PC-3 (cell line): ENCODE results near the gene HOXA2. TPM values are rescaled to one million over a fixed set of nuclear protein-coding genes. Genes with fewer than 3 reads are reported as not detected.
A peak's percentile ranks its signal among the peaks of the same experiment; 100 is the strongest.

ENCODE experiments used
- ATAC-seq: fragments of 200-7000 bp; cut with Tn5 transposase; 2 replicates; pipeline ENCODE4 v1.9.1; 2020; ENCODE audit warnings: mild to moderate bottlenecking, moderate library complexity
- BruUV-seq: library from RNA; stranded (reverse); fragments of 400-500 nt; replicated peaks from 2 replicates; lab custom pipeline; 2021; lab: Mats Ljungman, UMichigan
- CTCF ChIA-PET: fragments of 300-600 bp; sonication (Branson Sonifier 250); formaldehyde crosslinking; loops from one replicate; lab custom pipeline; 2022; ENCODE audit warnings: antibody characterized with exemption; lab: Charles Lee
- POLR2A ChIA-PET: fragments of 300-600 bp; sonication (Branson Sonifier 250); formaldehyde crosslinking; loops from one replicate; lab custom pipeline; 2022; ENCODE audit warnings: antibody characterized with exemption; ENCODE audit not compliant: unreplicated experiment; lab: Charles Lee
- DNase-seq: peaks from one replicate; pipeline ENCODE4 v3.0.0-alpha.2; 2015
- H2AFZ ChIP-seq: fragments of 300-600 bp; sonication (generic); 2 replicates; pipeline ENCODE4 v1.6.0; 2016; ENCODE audit warnings: antibody characterized with exemption, low read length
- H3F3A ChIP-seq: fragments of 300-600 bp; sonication (generic); one replicate; pipeline ENCODE4 v1.6.0; 2017; ENCODE audit warnings: antibody characterized with exemption, low read length, control low read depth, mild to moderate bottlenecking; ENCODE audit not compliant: unreplicated experiment
- H3K27ac ChIP-seq: fragments of 300-600 bp; sonication (generic); 2 replicates; pipeline ENCODE4 v1.5.1; 2016; ENCODE audit warnings: mild to moderate bottlenecking, low read length
- H3K27me3 ChIP-seq: fragments of 300-600 bp; sonication (generic); 2 replicates; pipeline ENCODE4 v1.6.1; 2016; ENCODE audit warnings: low read length, mixed read lengths
- H3K36me3 ChIP-seq: fragments of 300-600 bp; sonication (generic); 2 replicates; pipeline ENCODE4 v1.6.1; 2016; ENCODE audit warnings: low read depth, mixed run types, low read length, mixed read lengths
- H3K4me1 ChIP-seq: fragments of 300-600 bp; sonication (generic); 2 replicates; pipeline ENCODE4 v1.5.1; 2016; ENCODE audit warnings: low read length; ENCODE audit not compliant: insufficient read depth
- H3K4me2 ChIP-seq: fragments of 300-600 bp; sonication (generic); 2 replicates; pipeline ENCODE4 v1.6.0; 2016; ENCODE audit warnings: low read length
- H3K4me3 ChIP-seq: fragments of 300-600 bp; sonication (generic); 2 replicates; pipeline ENCODE4 v1.5.1; 2016; ENCODE audit warnings: mild to moderate bottlenecking, low read length, mixed read lengths
- H3K79me2 ChIP-seq: fragments of 300-600 bp; sonication (generic); 2 replicates; pipeline ENCODE4 v1.6.1; 2017; ENCODE audit warnings: low read length, mixed read lengths
- H3K9ac ChIP-seq: fragments of 300-600 bp; sonication (generic); 2 replicates; pipeline ENCODE4 v1.6.0; 2016; ENCODE audit warnings: mild to moderate bottlenecking, low read length
- H3K9me2 ChIP-seq: fragments of 300-600 bp; sonication (generic); replicated peaks from 2 replicates; pipeline ENCODE4 v1.6.1; 2016; ENCODE audit warnings: mixed run types, low read length, mixed read lengths
- H3K9me3 ChIP-seq: fragments of 300-600 bp; sonication (generic); 2 replicates; pipeline ENCODE4 v1.6.1; 2016; ENCODE audit warnings: low read length, mixed read lengths
- H4K20me1 ChIP-seq: fragments of 300-600 bp; sonication (generic); 2 replicates; pipeline ENCODE4 v1.6.1; 2016; ENCODE audit warnings: low read length, mixed read lengths
- EZH2 ChIP-seq: fragments of 300-600 bp; sonication (generic); IDR thresholded peaks from one replicate; pipeline ENCODE4 v1.6.1; 2017; ENCODE audit warnings: antibody characterized with exemption, mild to moderate bottlenecking, low read length; ENCODE audit not compliant: unreplicated experiment
- EZH2phosphoT487 ChIP-seq: fragments of 300-600 bp; sonication (generic); IDR thresholded peaks from 2 replicates; pipeline ENCODE4 v1.6.1; 2018; ENCODE audit warnings: mild to moderate bottlenecking, antibody characterized with exemption, low read length, borderline replicate concordance
- intact Hi-C: fragments of 100-400 bp; cut with micrococcal nuclease; formaldehyde crosslinking; loops from 2 replicates; pipeline ENCODE4 v1.9.0; 2023
- total RNA-seq: library from RNA; depleted of rRNA; stranded (reverse); fragments of >200 nt; gene quantifications from 2 replicates; pipeline ENCODE4 v1.2.3, GENCODE V29; 2014
- TF ChIP-seq, protein P1 (sequence below): fragments of 300-600 bp; sonication (generic); conservative IDR thresholded peaks from 2 replicates; pipeline ENCODE4 v1.5.1; 2017; ENCODE audit warnings: antibody characterized with exemption, low read depth, mild to moderate bottlenecking, low read length

The HOXA2 gene
- total RNA-seq, 1 experiment from 2014 or later = 0.07 TPM

DNA sequence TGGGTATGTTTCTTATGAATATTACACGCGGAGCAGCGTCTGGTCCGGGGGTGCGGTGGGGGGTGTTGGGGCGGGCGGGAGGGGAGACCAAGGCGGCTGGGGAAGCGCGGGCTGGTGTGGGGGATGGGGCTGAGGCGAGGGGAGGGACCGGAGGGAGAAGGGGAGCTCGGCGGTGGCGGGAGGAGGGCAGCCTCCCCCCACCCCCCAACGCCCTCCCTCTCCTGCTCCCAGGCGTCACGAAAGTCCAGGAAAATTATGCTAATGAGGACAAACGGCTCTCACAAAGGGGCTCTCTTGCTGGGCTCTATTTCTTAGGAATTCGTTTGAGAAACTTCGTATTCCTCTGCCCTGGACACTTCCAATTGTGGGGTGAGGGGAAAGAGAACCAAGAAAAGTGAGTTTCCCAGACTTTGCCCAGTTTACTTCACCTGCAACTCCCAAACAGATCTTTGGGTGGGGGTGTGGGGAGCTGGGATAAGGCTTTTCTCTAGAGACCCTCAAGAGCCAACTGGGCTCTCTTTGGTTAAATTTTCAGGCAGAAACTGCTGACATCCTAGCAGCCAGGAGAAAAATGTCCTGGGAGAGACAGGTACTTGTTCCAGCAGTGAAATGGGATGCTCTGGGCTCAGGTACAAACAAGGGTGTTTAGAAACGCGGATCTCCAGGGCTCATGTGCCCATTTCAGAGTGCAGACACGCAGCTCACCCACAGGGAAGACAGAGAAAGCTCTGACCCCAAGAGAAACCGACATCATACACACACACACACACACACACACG, 11.7 kb upstream of the HOXA2 start:
- TSS peak; percentile 73 for BruUV-seq
- ChIA-PET POLR2A (interaction anchor here (1.1 kb wide), 1 partner anchor 16 kb away, joined by 9 read pairs; no protein-coding TSS in a partner anchor), CTCF (no interaction called here)
- H3K27ac ChIP-seq = peak overlapping the region; percentile 86
- peak overlapping the region; percentile 81 for H3K4me3 ChIP-seq
- H3K9me2 ChIP-seq = no peaks in the 10 kb centered on the region
- H3K79me2 ChIP-seq = peaks cover 79% of the 10 kb centered on the region
- no peaks in the 10 kb centered on the region for H4K20me1 ChIP-seq
- DNase-seq (peak; percentile 55), ATAC-seq (peak; percentile 5)
- H3K9ac ChIP-seq = peak overlapping the region; percentile 74
- H3F3A ChIP-seq = peaks cover 3% of the 10 kb centered on the region
- TF ChIP-seq, protein P1, sequence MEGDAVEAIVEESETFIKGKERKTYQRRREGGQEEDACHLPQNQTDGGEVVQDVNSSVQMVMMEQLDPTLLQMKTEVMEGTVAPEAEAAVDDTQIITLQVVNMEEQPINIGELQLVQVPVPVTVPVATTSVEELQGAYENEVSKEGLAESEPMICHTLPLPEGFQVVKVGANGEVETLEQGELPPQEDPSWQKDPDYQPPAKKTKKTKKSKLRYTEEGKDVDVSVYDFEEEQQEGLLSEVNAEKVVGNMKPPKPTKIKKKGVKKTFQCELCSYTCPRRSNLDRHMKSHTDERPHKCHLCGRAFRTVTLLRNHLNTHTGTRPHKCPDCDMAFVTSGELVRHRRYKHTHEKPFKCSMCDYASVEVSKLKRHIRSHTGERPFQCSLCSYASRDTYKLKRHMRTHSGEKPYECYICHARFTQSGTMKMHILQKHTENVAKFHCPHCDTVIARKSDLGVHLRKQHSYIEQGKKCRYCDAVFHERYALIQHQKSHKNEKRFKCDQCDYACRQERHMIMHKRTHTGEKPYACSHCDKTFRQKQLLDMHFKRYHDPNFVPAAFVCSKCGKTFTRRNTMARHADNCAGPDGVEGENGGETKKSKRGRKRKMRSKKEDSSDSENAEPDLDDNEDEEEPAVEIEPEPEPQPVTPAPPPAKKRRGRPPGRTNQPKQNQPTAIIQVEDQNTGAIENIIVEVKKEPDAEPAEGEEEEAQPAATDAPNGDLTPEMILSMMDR = no peak
- TF ChIP-seq EZH2 = no peak
- TF ChIP-seq EZH2phosphoT487 = no peak
- intact Hi-C loops = loop anchor here (1.0 kb wide), 1 partner anchor 20 kb away; no protein-coding TSS in a partner anchor
- H3K27me3 ChIP-seq = no peaks in the 10 kb centered on the region
- H3K4me1 ChIP-seq = peaks cover 56% of the 10 kb centered on the region
- no peak overlapping the region; the same call in 1 of the 2 replicates for H2AFZ ChIP-seq
- no peaks in the 10 kb centered on the region; the same call in 1 of the 2 replicates for H3K36me3 ChIP-seq
- H3K4me2 ChIP-seq = peak overlapping the region; percentile 98
- no peaks in the 10 kb centered on the region for H3K9me3 ChIP-seq

DNA sequence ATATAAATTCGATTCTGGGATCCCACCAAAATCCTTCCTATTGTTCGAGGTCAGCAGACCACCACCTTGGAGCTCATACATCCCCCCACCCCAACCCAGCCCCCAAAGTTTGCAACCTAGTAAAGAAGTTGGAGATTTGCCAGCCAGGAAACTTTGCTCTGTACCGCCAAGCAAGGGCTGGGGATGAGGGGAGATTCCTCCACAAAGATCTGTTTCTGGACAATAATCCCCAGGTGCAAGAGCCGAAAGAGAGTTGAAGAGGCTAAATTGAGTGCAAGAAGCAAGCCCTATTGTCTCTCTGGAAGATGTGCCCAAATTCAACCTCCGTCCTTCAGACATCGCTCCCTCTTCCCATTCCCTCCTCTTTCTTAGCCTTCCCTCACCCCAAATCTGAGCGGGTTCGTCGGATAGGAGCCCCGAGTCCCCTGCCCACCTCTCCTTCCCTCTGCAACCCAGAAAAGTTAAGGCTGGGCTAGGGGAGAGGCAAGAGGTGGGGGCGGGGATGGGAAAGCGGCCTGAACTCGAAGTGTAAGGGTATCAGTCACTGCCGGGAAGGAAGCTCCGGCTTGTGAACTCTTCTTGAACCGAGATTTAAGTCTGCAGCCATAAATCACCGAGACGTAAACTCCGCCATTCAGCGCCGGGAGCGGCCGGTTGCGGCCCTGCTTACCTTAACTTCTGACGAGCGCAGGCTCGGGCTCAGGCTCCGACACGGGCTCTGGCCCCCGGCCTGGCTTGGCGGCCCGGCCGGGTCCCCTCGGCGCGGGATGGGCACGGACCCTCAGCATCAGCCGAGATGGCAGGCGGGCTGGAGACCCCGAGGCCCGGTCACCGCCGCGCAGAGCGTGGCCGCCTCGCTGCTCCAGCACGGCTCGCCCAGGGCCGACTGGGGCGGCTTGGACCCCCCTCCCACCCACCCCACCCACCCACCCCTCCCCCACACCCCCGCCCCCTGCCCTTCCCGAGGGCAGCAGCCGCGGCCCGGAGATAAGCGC, 10.8 kb upstream of the HOXA2 start:
- Histone ChIP-seq H3K27ac (peak overlapping the region; percentile 99), H3K79me2 (peaks cover 79% of the 10 kb centered on the region), H3K36me3 (no peaks in the 10 kb centered on the region), H4K20me1 (no peaks in the 10 kb centered on the region), H3K9ac (peak overlapping the region; percentile 93), H3K9me2 (no peaks in the 10 kb centered on the region), H3F3A (peaks cover 3% of the 10 kb centered on the region), H3K4me1 (peaks cover 59% of the 10 kb centered on the region), H2AFZ (peak overlapping the region; percentile 48; the same call in 1 of the 2 replicates), H3K4me2 (peak overlapping the region; percentile 96), H3K27me3 (no peaks in the 10 kb centered on the region), H3K4me3 (peak overlapping the region; percentile 99), H3K9me3 (no peaks in the 10 kb centered on the region)
- DNase-seq = peak; percentile 84
- TF ChIP-seq EZH2phosphoT487 = no peak
- no peak for TF ChIP-seq EZH2
- TF ChIP-seq, protein P1 = no peak
- ATAC-seq = peak; percentile 31
- intact Hi-C loops = loop anchor here (1.0 kb wide), 3 partner anchors 21 to 249 kb away; partner anchors contain the start of gene SKAP2
- no TSS peak for BruUV-seq
- POLR2A ChIA-PET = interaction anchor here (1.0 kb wide), 1 partner anchor 35 kb away, joined by 4 read pairs; no protein-coding TSS in a partner anchor
- CTCF ChIA-PET = no interaction called here
